Measurements from ENCODE around the gene GPX4.

GPX4 gene

DNA sequence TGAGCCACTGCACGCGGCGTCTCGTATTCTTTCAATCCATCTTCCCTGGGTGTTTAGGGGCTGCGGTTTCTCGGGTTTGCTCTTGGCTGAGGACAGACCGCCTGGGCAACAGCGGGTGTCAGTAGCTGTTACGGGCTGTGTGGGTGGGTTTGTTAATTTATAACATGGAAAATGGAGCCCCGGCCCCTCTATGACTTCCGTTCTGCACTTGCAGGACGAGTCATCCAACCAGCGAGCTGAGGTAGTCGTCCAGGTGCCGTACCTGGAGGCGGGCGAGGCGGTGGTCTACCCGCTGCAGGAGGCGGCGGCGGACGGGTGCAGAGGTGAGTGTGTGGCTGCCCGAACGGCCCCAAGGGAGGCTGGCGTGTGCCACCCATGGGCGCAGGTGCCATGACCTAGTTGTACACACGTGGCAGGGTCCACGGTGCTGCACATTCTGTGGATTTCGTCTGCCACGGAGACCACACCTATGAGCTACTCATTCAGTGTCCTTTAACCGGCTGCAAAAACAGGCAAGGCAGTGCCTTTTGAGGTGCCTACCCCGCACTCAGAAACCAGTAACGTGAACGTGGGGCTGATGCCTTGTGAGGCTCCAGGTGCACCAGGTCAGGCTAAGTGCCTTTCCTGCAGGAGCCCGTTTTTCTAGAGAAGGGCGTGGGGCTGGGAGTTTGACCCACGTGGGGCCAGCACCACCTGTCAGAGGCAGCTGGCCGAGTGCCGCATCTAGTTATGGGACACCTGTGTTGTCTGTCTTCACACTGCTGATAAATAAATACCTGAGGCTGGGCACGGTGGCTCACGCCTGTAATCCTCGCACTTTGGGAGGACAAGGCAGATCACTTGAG lies 19.5 kb upstream of the GPX4 start:
- no peak for DNase-seq

DNA sequence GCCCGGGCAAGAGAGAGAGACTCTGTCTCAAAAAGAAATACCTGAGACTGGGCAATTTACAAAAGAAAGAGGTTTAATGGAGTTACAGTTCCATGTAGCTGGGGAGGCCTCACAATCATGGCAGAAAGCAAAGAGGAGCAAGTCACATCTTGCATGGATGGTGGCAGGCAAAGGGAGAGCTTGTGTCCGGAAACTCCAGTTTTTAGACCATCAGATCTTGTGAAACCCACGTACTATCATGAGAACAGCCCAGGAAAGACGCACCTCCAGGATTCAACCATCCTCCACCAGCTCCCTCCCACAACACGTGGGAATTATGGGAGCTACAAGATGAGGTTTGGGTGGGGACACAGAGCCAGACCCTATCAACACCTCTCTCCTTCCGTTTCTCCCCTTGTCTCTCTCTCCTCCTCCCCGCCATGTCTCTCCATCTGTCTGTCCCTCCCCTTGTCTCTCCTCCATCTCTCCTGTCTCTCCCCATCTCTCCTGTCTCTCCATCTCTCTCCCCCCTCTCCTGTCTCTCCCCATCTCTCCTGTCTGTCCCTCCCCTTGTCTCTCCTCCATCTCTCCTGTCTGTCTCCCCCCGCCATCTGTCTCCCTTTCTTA lies 18.6 kb upstream of the GPX4 start:
- DNase-seq, result no peak

- no peak for DNase-seq
Observed at GRCh38 chr19:1085676-1086442, 17.9 kb upstream of the GPX4 start.

GRCh38 chr19:1086613-1087012 lies 17.2 kb upstream of the GPX4 start:
- no peak for DNase-seq

DNA sequence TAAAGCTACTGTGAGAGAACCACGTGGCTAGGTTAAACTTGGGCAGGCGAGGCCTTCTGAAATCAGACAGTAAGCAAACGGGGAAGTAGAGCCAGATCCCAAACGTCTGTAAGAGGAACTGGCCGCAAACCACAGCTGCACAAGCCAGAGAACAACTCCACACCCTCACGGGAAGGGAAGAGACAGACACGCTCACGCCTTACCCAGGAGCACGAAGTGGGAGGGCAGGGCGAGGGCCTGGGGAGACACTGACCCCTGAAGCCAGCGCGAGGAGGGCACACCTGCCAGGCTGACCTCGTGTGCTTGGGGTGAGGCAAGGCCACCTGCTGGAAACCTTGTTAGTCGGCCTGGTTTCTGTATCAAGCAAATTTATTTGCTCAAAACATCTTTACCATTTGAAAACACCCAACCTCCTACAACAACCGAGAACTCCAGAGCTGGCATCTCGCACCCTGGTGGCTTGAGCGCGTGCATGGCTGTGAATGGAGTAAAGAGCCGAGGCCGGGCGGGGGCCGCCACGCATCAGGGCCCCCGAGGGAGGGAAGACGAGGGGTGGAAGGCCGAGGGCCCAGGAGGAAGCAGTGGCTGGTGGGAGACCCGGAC lies 15.9 kb upstream of the GPX4 start:
- peak; percentile 92 to 95 (median 93) for DNase-seq

DNA sequence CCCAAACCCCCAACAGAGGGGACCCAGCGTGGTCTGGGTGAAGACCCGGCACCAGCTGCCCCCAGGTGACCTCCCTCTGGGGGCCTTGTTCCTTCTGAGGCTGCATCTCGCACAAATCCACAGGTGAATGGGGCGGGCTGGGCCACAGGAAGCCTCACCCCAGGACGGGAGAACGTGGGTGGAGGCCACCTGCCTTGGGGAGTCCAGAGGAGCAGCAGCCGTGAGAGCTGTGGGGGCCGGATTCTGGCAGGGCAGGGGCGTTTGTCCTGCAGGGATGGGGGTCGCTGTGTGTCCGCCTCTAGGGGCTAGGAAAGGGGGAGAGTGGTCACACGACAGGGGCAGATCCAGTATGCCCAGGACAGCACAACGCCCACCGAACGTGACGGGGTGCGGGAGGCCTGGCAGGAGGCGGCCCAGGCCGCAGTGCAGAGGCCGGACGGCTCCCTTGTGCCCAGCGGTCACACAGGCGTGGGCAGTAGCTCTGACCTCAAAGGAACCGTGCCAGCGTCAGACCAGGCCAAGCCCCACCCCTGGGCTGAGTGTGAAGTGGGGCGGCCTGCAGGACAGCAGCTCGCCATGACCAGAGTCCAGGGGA lies 15.3 kb upstream of the GPX4 start:
- peak; percentile 65 to 79 (median 71) for DNase-seq

DNA sequence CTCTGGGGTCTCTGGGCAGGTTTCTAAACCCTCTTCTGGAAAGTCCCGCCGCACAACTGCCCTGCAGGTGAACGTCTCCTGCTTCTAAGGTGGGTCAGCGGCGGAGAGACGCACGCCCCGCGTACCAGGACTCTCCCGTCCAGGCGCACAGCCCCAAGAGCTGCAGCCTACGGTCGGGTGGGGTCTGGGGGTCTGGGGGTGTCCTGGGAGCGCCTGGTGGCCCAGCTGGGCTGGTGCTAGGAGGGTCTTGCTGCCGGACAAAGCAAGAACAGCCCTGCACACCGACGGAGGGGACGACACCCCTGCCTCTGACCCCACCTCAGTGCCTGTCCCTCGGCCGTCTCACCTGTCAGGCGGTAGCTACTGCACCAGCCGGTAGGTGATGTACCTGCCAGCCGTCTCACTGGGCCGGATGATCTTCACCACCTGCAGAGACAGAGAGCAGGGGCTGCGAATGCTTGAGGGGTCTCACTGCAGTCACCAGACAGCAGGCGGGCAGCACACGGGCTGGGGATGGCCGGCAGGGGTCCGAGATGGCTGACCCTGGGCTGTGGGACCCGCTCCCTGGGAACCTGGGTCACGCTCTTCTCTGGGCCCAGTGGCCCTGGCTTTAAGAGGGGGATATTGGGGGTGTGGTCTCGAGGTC lies 14.5 kb upstream of the GPX4 start:
- no peak for DNase-seq

DNA sequence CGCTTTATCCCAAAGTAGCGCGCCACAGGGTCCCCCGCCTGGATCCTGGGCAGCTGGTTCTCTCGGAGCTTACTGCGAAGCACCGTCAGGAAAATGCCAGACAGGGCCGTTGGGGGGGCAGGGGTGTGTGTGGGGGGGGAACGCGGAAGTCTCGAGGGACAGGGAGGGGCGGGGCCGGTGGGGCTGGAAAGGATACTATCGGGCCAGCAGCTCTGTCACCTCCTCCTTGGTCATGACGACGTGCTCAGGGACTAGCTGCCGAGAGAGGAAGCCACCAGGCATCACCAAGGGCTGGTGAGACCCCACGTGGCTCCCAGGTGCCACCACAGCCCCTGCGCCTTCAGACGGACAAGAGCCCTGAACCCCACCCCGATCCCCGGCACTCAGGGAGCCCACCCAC lies 13.9 kb upstream of the GPX4 start:
- DNase-seq, result no peak

- no peak for DNase-seq
Observed at GRCh38 chr19:1090731-1091543, 12.9 kb upstream of the GPX4 start.

- no peak for DNase-seq
Observed at GRCh38 chr19:1091544-1092175, 12.1 kb upstream of the GPX4 start.

DNA sequence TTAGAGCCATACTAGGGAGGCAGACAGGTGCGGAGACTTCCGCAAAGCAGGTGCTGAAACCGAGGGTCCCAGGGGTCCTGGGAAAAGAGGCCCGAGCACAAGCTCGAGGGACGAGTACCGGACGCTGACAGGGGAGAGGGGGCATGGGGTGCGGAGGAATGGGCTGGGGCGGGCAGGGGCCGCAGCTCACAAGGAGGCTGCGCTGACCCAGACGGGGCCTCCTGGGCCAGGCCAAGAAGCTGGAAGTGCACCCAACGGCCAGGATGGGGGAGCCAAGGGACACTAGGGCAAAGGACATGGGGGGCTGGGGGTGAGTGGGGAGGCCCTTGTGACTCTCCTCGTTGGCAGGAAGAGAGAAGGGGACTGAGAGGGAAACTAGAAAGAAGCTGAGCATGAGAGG lies 10.5 kb upstream of the GPX4 start:
- DNase-seq, result no peak

DNA sequence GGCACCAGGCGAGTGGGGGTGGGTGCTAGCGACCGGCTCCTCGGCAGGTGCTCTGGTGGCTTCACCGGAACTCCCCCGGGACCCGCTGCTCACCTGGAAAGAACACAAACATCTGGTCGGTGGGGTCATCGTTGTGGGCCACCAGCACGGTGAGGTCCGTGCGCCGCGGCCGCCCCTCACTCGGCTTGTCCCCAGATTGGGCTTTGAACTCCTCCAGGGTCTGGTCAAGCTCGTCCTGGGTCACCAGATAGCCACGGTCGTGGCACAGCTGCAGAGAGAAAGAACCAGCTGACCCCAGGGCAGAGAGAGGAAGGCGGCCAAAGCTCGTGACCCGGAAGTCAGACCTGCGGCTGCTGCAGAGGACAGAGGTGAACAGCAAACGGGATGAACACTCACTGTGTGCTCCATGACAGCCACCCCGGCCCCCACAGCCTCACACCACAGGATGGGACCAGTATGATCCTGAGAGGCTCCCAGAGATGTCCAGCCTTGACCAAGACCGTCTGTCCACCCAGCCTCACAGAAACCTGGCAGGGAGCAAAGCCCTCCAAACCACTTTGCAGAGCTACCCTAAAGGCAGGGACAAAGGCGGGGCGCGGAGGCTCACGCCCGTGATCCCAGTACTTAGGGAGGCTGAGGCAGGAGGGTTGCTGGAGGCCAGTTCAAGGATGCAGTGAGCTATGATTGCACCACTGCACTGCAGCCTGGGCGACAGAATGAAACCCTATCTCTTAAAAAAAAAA lies 9.8 kb upstream of the GPX4 start:
- DNase-seq, result no peak

GRCh38 chr19:1094655-1094977 lies 9.2 kb upstream of the GPX4 start:
- no peak for DNase-seq

GRCh38 chr19:1094978-1095701 lies 8.7 kb upstream of the GPX4 start, which contains the start of gene POLR2E:
TSS of gene POLR2E (minus strand) at chr19:1095375. CDS start at chr19:1095315, 60 bp downstream.
- DNase-seq, result peak; percentile 99

DNA sequence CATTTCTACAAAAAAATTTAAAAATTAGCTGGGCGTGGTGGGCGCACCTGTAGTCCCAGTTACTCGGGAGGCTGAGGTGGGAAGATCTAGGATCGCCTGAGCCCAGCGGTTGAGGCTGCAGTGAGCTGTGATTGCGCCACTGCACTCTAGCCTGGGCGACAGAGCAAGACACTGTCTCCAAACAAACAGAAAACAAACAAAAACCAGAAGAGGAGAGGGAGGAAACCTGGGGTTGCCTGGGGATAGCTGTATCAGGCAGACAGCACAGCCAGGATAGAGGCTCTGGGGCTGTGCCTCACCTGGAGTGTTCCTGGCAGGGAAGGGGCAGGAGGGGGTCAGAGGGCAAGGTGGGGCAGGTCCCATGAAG lies 6.0 kb upstream of the GPX4 start:
- DNase-seq, result no peak

DNA sequence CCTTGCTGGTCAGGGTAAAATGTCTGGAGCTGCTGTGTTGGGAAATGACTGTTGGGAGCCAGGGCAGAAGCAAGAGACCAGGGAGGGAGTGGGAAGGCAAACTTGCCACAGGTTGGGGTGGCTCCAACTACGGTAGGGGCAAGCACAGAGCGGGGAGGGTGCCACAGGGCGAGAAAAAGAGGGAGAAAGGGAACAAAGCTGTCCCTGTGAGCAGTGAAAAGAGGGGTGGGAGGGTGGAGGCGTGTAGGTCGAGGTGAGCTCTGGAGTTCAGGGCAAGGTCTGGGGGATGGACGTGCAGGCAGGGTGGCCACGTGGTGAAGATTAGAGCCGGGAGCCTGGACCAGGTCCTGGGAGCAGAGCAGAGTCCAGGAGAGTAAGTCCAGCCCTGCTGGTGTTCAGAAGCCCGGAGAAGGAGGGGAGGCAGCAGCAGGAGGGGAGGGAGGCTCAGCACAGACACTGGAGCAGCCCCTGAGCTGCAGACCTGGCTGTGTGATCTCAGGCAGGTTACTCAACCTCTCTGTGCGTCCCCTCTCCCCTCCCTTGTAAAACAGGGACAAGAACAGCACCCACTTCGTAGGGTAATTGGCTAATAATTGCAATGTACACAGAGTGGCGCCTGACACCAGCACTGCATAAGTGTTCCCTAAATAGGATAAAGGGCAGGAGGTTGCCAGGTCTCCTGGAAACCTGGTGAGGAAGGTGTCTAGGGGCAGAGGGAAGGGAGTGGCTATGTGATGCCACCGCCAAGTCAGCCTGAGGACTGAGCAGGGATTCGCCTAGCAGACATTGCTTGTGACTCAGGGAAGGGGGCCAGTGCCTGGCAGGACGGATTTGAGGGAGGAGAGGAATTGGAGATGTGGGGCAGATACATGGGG lies 5.4 kb upstream of the GPX4 start:
- DNase-seq, result no peak

GRCh38 chr19:1101337-1101698 lies 2.5 kb upstream of the GPX4 start:
- DNase-seq, result peak; percentile 60 to 71 (median 71)

- DNase-seq, result peak; percentile 78 to 90 (median 84)
Observed at GRCh38 chr19:1102407-1103131, 1.2 kb upstream of the GPX4 start.
